IMR-90 (cell line): ENCODE data around the gene FNDC3A. TPM values are rescaled to one million over a fixed set of nuclear protein-coding genes. Genes with fewer than 3 reads are reported as not detected.
A peak's percentile ranks its signal among the peaks of the same experiment; 100 is the strongest.

Source experiments
- ATAC-seq: fragments of 200-7000 bp; cut with Tn5 transposase; 2 replicates; pipeline ENCODE4 v1.9.1; 2020; ENCODE audit warnings: low read depth, mild to moderate bottlenecking, moderate library complexity
- BruUV-seq: library from RNA; stranded (reverse); fragments of 400-500 nt; replicated peaks from 2 replicates; lab custom pipeline; 2021; lab: Mats Ljungman, UMichigan
- CTCF ChIA-PET: fragments of 300-600 bp; formaldehyde crosslinking; extraction: SDS; loops from one replicate; lab custom pipeline; 2021; ENCODE audit warnings: antibody characterized with exemption; lab: Yijun Ruan, JAX
- POLR2A ChIA-PET: fragments of 300-600 bp; sonication (Branson Sonifier 250); formaldehyde crosslinking; loops from one replicate; lab custom pipeline; 2022; ENCODE audit warnings: antibody characterized with exemption; ENCODE audit not compliant: unreplicated experiment; lab: Charles Lee
- DNase-seq: peaks from one replicate; pipeline ENCODE4 v3.0.0; 2013
- H2AFZ ChIP-seq: replicated peaks from 2 replicates; pipeline ENCODE3; 2013; ENCODE audit warnings: low read length, mild to moderate bottlenecking; ENCODE audit not compliant: poor library complexity
- H2AK5ac ChIP-seq: 2 replicates; pipeline ENCODE4 v1.6.1; 2013; ENCODE audit warnings: low read depth, low read length, inconsistent platforms
- H2AK9ac ChIP-seq: replicated peaks from 2 replicates; pipeline ENCODE3; 2013; ENCODE audit warnings: mild to moderate bottlenecking, low read depth, low read length, moderate library complexity; ENCODE audit not compliant: poor library complexity
- H2BK120ac ChIP-seq: 2 replicates; pipeline ENCODE4 v1.6.1; 2013; ENCODE audit warnings: low read depth, low read length, inconsistent platforms
- H2BK15ac ChIP-seq: 3 replicates; pipeline ENCODE4 v1.6.1; 2013; ENCODE audit warnings: low read depth, low read length, inconsistent platforms
- H2BK20ac ChIP-seq: 2 replicates; pipeline ENCODE4 v1.6.1; 2013; ENCODE audit warnings: low read depth, mild to moderate bottlenecking, inconsistent platforms, low read length, moderate library complexity
- H2BK5ac ChIP-seq: 2 replicates; pipeline ENCODE4 v1.6.1; 2013; ENCODE audit warnings: mild to moderate bottlenecking, low read depth, low read length, inconsistent platforms; ENCODE audit not compliant: poor library complexity, severe bottlenecking
- H3K14ac ChIP-seq: replicated peaks from 2 replicates; pipeline ENCODE4 v1.6.1; 2013; ENCODE audit warnings: low read depth, low read length, inconsistent platforms
- H3K18ac ChIP-seq: 2 replicates; pipeline ENCODE4 v1.6.1; 2013; ENCODE audit warnings: low read depth, low read length, control low read depth
- H3K23ac ChIP-seq: 2 replicates; pipeline ENCODE4 v1.6.1; 2013; ENCODE audit warnings: low read depth, low read length, inconsistent platforms
- H3K27ac ChIP-seq: 2 replicates; pipeline ENCODE4 v1.5.1; 2013; ENCODE audit warnings: mild to moderate bottlenecking, control low read depth, low read length; ENCODE audit not compliant: insufficient read depth
- H3K27me3 ChIP-seq: 2 replicates; pipeline ENCODE4 v1.6.1; 2013; ENCODE audit warnings: low read length; ENCODE audit not compliant: control insufficient read depth, insufficient read depth
- H3K36me3 ChIP-seq: 2 replicates; pipeline ENCODE4 v1.6.1; 2013; ENCODE audit warnings: low read length, mixed read lengths; ENCODE audit not compliant: control insufficient read depth, insufficient read depth
- H3K4ac ChIP-seq: 2 replicates; pipeline ENCODE4 v1.6.1; 2013; ENCODE audit warnings: low read depth, low read length, inconsistent platforms
- H3K4me1 ChIP-seq: 2 replicates; pipeline ENCODE4 v1.6.1; 2013; ENCODE audit warnings: low read length, mixed read lengths; ENCODE audit not compliant: control insufficient read depth, insufficient read depth
- H3K4me2 ChIP-seq: 2 replicates; pipeline ENCODE4 v1.6.1; 2013; ENCODE audit warnings: low read depth, mild to moderate bottlenecking, control low read depth, low read length, moderate library complexity
- H3K4me3 ChIP-seq: 2 replicates; pipeline ENCODE4 v1.5.1; 2013; ENCODE audit warnings: low read depth, mild to moderate bottlenecking, control low read depth, low read length, moderate library complexity; ENCODE audit not compliant: insufficient read depth
- H3K56ac ChIP-seq: 2 replicates; pipeline ENCODE4 v1.6.1; 2013; ENCODE audit warnings: low read length, inconsistent platforms; ENCODE audit not compliant: insufficient read depth; ENCODE audit errors: extremely low read depth
- H3K79me1 ChIP-seq, 2 experiments: 2 replicates each; pipeline ENCODE4 v1.6.1; 2013; ENCODE audit warnings: low read length in 2 of 2, inconsistent platforms in 1 of 2, low read depth in 1 of 2
- H3K9ac ChIP-seq: 2 replicates; pipeline ENCODE4 v1.6.1; 2013; ENCODE audit warnings: low read depth, low read length, control low read depth
- H3K9me1 ChIP-seq: 2 replicates; pipeline ENCODE4 v1.6.1; 2013; ENCODE audit warnings: low read length, inconsistent platforms; ENCODE audit not compliant: insufficient read depth
- H3K9me3 ChIP-seq: 2 replicates; pipeline ENCODE4 v1.6.1; 2013; ENCODE audit warnings: low read length; ENCODE audit not compliant: control insufficient read depth, insufficient read depth
- H4K20me1 ChIP-seq: 2 replicates; pipeline ENCODE4 v1.6.1; 2013; ENCODE audit warnings: low read length, inconsistent platforms; ENCODE audit not compliant: insufficient read depth
- H4K5ac ChIP-seq: 2 replicates; pipeline ENCODE4 v1.6.1; 2013; ENCODE audit warnings: mild to moderate bottlenecking, low read depth, low read length, control low read depth
- H4K8ac ChIP-seq, 2 experiments: 2 replicates each; pipeline ENCODE4 v1.6.1; 2013; ENCODE audit warnings: low read depth in 2 of 2, low read length in 2 of 2, control low read depth in 1 of 2, inconsistent platforms in 1 of 2
- H4K91ac ChIP-seq: 2 replicates; pipeline ENCODE4 v1.6.1; 2013; ENCODE audit warnings: low read depth, low read length, inconsistent platforms; ENCODE audit not compliant: insufficient read depth
- CEBPB ChIP-seq: IDR thresholded peaks from 2 replicates; pipeline ENCODE4 v1.6.1; 2012; ENCODE audit warnings: low read depth, low read length, improper control_type of control experiment
- FOS ChIP-seq: fragments of 150-350 bp; IDR thresholded peaks from 2 replicates; pipeline ENCODE4 v1.6.1; 2016; ENCODE audit warnings: low read depth, low read length
- WGBS, 2 experiments: methylation state at CpG; one replicate each; pipeline versions ENCODE4 v1.1.5 to v1.1.7; 2013; ENCODE audit warnings: missing lambda C conversion rate in 2 of 2; ENCODE audit not compliant: insufficient read length in 1 of 2; ENCODE audit errors: extremely low coverage in 2 of 2; 5-methylcytosine and 5-hydroxymethylcytosine counted together
- dilution Hi-C: fragments of 300-500 bp; cut with HindIII; formaldehyde crosslinking; loops from one replicate; pipeline ENCODE4 v1.14.3; 2018; ENCODE audit warnings: low sequenced_read_pairs; ENCODE audit not compliant: unreplicated experiment
- in situ Hi-C: fragments of 300-500 bp; cut with MboI; formaldehyde crosslinking; loops from 3 replicates; pipeline ENCODE4 v1.14.3; 2019; ENCODE audit warnings: low sequenced_read_pairs, inconsistent platforms, mixed read lengths
- intact Hi-C: fragments of 100-400 bp; cut with micrococcal nuclease; formaldehyde crosslinking; loops from 2 replicates; pipeline ENCODE4 v1.10.0; 2022
- polyA plus RNA-seq, 3 experiments: library from polyadenylated mRNA; depleted of rRNA; stranded (reverse); fragments of >200 nt; gene quantifications; 2 replicates each; pipeline ENCODE4 v1.2.3, GENCODE V29; 2012; ENCODE audit warnings: low replicate concordance in 1 of 3
- total RNA-seq: library from RNA; depleted of rRNA; stranded (reverse); fragments of >200 nt; gene quantifications from 2 replicates; pipeline ENCODE4 v1.2.3, GENCODE V29; 2012

Gene FNDC3A
- total and polyA plus RNA-seq, 2 of the 4 experiments (the other 2 are of a cell fraction): 29.2 to 60.4 TPM

- POLR2A ChIA-PET: no interaction called here
- BruUV-seq: no TSS peak
Observed at GRCh38 chr13:48994706-48995105, 19.0 kb downstream of the FNDC3A start.

More at GRCh38 chr13:48994706-48995105, 19.0 kb downstream of the FNDC3A start:
- Histone ChIP-seq H2BK20ac (no peak overlapping the region), H4K5ac (no peak overlapping the region), H3K79me1 (peaks cover 28 to 37% of the 10 kb centered on the region in 2 experiments; a peak in 3 of 4 replicates), H3K9ac (no peak overlapping the region), H3K4me3 (no peak overlapping the region), H3K4me1 (peaks cover 5% of the 10 kb centered on the region), H3K36me3 (peaks cover 16% of the 10 kb centered on the region), H4K20me1 (no peaks in the 10 kb centered on the region; the same call in 1 of the 2 replicates), H2AFZ (no peak overlapping the region), H3K23ac (no peak overlapping the region), H2BK120ac (no peak overlapping the region), H4K91ac (no peak overlapping the region), H3K9me1 (no peaks in the 10 kb centered on the region; the same call in 1 of the 2 replicates), H2AK5ac (no peak overlapping the region), H3K56ac (no peak overlapping the region), H3K14ac (no peak overlapping the region), H3K27me3 (no peaks in the 10 kb centered on the region), H2BK15ac (no peak overlapping the region), H2BK5ac (peak overlapping the region; percentile 58), H3K9me3 (peaks cover 9% of the 10 kb centered on the region), H3K27ac (no peak overlapping the region), H3K4me2 (no peak overlapping the region; the same call in 1 of the 2 replicates), H3K4ac (no peak overlapping the region), H3K18ac (peak overlapping the region; percentile 74), H4K8ac (no peak overlapping the region), H2AK9ac (no peak overlapping the region)
- peak; percentile 68 for DNase-seq
- in situ Hi-C loops (no loop called here), intact Hi-C loops (no loop called here), dilution Hi-C loops (no loop called here)
- ATAC-seq: peak; percentile 32; the same call in 1 of the 2 replicates
- WGBS, 2 experiments: no CpG with 5 or more reads among the region's 2 CpGs
- peak; percentile 55 for TF ChIP-seq CEBPB
- TF ChIP-seq FOS: no peak
- CTCF ChIA-PET: interaction anchor here (0.7 kb wide), 1 partner anchor 568 kb away, joined by 4 read pairs; no protein-coding TSS in a partner anchor
